ENCODE data around the gene GPA33.

Gene GPA33

GRCh38 chr1:167117225-167117624 lies 27.0 kb upstream of the GPA33 start:
- DNase-seq, result no peak

- no peak for DNase-seq
These were observed 26.0 kb upstream of the GPA33 start for GRCh38 chr1:167116174-167116573.

DNA sequence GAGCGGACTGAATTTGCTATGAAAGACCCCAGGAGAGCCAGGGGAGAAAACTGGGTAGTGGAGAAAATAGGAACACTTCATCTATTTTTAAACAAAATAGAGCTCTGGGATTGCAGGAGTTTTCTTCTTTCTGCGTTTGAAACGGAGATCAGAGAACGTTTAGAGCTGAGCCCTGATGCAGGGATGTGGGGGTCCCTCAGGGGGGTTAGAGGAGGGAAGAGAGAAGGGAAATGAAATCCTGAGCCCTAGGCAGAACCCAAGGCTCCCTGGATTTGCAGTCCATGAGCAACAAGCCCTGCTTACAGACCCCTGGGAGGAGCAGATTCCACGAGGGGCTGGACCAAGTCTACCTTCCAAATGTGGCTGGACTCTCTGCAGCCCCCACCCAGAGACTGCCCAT lies 25.5 kb upstream of the GPA33 start:
- DNase-seq, result no peak

DNA sequence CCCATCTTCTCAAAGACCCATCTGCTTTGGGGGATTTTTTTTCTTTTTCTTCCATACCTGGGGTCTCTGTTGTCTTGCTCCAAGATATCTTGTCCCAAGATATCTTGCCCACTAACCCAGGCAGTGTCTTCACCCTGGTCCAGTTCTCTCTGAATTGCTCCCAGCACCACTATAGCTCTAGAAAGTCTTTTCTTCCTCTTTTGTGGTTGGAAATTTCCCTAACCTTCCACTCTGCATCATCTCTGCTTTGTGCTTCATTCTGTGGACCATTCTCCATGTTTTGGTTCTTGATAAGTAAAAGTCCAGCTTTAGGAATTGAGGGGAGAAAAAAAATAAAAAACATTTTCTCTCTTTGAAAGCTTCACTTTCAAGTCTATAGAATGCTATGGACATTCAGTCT lies 24.5 kb upstream of the GPA33 start:
- DNase-seq, result no peak

GRCh38 chr1:167111868-167112709 lies 21.9 kb upstream of the GPA33 start:
- DNase-seq, result no peak

DNA sequence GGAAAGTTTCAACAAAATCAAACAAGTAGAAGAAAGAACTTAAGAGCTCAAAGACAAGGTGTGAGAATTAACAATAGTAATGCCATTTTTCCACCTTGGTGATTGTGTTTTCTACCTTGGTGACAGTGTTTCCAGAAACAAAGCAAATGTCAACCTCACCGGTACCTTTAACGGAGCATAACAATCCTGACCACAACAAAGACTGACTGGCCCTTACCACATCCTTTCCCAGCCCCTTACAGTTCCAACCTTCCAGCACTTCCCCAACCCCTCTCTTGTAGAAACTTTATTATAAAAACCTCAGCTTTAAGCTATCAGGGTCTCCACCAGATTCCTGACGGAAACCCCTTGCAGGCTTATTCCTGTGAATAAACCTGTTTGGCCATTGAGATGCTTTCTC lies 20.4 kb upstream of the GPA33 start:
- DNase-seq, result no peak

DNA sequence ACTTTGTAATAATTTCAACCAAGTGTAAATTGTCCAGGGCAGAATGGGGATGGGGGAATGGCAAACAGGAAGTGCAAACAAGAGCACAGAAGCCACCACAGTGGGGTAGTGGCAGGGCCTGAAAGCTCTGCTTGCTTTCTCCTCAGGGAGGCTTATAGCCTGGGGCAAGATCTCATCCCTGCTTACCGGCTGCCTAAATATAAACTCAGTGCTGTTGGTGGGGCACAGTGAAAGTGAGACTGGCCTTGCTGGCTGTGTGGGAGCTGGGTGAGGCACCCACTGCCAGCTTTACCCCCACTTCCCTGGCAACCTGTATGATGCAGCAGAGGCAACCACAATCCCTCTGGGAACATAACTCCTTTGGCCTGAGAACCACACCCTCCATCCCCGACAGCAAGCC lies 18.9 kb upstream of the GPA33 start:
- DNase-seq, result no peak

GRCh38 chr1:167107456-167107855 lies 17.3 kb upstream of the GPA33 start:
- DNase-seq, result no peak

- no peak for DNase-seq
These were observed 15.9 kb upstream of the GPA33 start for GRCh38 chr1:167106119-167106461.

DNA sequence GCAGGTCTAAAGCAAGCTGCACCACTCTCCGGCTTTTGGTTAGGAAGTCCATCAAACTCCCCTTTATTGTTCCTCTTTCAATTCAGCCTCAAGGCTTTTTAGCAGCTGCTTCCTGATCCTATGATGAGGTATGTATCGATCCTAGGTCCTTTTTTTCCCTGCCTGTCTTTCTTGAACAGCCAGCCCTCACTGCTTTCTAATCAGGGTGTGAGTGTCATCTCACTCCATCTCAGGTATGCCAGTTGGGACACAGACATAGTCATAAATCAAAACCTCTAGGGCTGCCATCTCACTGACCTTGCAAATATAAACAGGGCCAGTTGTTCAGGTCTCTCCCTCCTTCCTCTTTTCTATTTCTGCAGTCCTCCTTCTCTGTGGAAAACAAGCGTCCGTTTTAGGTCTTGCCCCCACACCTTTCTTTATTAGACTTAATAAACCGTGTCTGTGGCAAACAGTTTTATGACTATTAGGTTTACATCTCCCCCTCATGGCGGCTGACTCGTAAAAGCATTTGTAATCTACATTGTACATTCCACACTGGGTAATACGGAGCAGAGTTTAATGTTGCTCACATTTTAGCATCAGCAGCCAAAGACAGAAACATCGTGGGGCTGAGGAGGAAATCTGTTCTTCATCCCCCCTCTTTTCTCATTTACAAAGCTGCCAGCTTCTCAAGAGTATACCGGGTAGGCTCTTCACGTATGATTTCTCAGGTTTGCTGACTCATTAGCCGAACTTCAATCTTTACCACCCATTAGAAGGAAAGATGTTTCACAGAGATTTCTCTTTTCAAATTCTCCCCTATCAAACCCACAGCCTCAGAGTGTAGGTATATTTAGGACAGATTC lies 15.3 kb upstream of the GPA33 start:
- DNase-seq, result no peak

- no peak for DNase-seq
These were observed 14.1 kb upstream of the GPA33 start for GRCh38 chr1:167104256-167104633.

DNA sequence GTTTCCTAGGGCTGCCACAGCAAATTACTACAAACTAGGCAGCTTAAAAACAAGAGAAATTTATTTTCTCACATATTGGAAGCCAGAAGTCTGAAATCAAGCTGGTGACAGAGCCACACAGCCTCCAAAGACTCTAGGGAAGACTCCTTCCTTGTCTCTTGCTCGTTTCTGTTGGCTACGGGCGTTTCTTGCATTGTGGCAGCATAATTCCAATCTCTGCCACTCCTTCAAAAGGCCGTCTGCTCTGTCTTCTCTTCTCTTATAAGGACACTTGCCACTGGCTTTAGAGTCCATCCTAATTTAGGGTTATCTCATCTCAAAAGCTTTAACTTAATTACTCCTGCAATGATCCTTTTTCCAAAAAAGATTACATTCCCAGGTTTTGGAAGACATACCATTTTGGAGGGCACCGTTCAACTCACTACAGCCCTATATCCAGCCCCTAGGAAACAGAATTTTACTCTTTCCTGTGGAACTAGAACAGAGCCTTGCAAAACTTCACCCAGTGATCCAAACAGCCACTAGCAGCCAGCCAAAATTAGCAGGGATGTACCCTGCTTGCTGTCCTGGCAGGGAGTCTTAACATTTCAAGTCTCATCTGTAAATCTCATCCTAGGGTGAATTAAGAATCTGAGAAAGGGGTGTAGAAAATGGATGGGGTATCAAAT lies 12.9 kb upstream of the GPA33 start:
- DNase-seq, result no peak

DNA sequence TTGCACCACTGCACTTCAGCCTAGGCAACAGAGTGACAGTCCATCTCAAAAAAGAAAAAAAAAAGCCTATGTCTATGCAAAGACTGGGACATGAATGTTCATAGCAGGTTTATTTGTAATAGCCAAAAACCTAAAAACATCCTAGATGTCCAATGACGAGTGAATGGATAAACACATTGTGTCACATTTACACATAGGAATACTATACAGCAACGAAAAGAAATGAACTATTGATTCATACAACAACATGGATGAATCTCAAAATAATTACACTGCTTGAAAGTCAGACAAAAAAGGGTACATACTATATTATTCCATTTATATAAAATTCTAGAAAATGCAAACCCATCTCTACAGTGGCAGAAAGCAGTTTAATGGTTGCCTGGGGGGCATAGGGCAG lies 11.6 kb upstream of the GPA33 start:
- DNase-seq, result no peak

DNA sequence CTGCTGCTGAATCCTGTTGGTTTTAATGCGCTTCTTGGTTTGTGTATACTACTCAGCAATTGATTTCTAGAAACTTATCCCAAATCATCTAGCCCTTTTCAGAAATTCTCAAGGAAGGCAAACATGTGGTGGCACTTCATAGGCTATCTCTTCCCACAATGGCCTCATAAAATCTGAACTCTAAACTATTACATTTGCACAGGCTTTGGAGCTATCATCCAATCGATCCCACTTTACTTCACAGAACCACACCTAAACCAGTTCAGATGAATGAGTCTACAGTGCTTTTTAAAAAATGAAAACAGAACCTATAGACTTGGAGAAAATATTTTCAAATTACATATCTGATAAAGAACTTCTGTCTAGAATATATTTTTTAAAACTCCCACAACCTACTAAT lies 10.6 kb upstream of the GPA33 start:
- DNase-seq, result no peak

GRCh38 chr1:167099851-167100250 lies 9.7 kb upstream of the GPA33 start:
- DNase-seq, result no peak

- DNase-seq, result no peak
These were observed 5.2 kb upstream of the GPA33 start for GRCh38 chr1:167095368-167095767.

- DNase-seq, result no peak
These were observed 4.5 kb upstream of the GPA33 start for GRCh38 chr1:167094690-167095089.

DNA sequence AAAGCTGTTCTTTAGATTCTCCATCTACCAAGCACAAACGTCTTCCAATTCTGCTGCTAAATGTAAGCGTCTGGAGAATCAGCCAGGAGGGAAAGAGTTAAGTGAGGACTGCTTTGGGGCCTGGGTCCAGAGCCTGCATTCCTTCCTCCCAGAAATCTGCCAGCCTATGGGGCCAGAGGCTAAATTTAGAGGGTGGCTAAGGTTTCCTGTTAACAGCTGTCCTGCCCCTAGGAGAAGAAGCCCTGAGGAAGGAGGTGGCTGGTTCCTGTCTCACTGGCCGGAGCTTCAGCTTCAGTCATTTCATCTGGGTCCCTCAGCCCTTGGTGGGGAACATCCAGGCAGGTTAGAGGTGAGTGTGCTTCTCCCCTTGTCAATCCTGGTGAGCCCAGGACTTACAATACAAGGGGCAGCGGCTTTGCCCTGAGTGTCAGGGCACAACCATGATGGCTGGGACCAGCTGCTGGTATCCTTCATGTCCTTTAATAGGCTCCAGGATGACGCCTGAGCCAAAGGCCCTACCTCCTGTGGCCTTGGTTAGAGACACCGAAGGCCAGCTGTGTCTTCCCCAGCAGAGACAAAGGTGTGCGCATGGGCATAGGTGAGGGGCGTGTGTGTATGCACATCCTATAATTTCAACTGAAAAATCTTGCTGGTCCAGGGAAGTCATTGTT lies 3.8 kb upstream of the GPA33 start, which contains the start of gene STYXL2:
STYXL2 (plus strand) TSS at position 230 of the 671 bp plus-strand sequence. CDS start 775 bp downstream, outside the sequence.
- no peak for DNase-seq

- no peak for DNase-seq
These were observed 2.5 kb upstream of the GPA33 start for GRCh38 chr1:167092653-167093052.

DNA sequence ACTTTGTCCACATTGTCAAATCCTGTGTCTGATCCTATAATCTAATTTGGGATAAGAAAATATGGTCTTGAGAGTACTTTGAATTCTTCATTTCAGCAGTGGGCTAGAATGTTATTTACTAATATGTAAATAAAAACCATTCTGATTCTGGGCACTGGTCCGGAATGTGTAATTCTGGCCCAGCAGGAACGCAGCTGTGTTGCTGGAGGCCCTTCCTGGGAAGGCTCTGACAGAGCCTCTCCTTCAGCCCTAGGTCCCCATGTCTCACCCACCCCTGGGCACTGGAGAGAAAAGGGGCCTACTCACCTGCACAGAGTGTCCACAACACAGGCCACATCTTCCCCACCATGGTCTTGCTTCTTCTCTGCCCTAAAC lies 251 bp downstream of the GPA33 start:
- no peak for DNase-seq

- DNase-seq, result no peak
These were observed 1.3 kb downstream of the GPA33 start for GRCh38 chr1:167088746-167089417.

DNA sequence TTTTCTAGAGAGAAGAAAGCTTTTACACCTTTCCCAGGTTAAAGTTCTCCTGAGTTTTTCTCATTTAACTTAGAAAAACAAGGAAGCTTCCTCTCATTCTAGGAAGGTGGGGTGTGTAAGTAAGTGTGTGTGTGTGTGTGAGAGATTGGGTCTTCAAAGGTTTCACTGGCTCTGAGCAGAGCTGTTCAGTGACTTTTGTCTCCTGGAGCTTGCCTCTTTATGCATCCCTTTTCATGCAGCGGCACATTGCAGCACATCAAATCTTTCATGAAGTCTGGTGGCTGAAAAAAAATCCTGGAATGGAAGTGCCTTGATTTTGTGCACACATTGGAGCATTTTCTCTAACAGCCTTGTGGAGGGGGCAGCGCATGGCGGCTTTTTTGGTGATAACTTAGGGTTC lies 3.4 kb downstream of the GPA33 start:
- DNase-seq, result no peak

GRCh38 chr1:167086033-167086432 lies 4.1 kb downstream of the GPA33 start:
- no peak for DNase-seq
